HG03558 (cell line): Measurements from ENCODE around the gene VSTM2B.
"Not testable (repeated sequence)": the region's sequence is repeated elsewhere in the genome, so short reads cannot be mapped to it uniquely, and the experiment has no call there.

Experiments
- ATAC-seq: cut with Tn5 transposase; IDR thresholded peaks from one replicate; pipeline ENCODE4 v1.9.1; 2021; ENCODE audit warnings: moderate number of reproducible peaks; ENCODE audit not compliant: unreplicated experiment; ENCODE audit errors: extremely low read depth

Gene VSTM2B

GRCh38 chr19:29525901-29526729, at the start of gene VSTM2B:
VSTM2B (plus strand) TSS chr19:29525994; CDS start chr19:29526584, 590 bp downstream.
- no peak for ATAC-seq

- ATAC-seq = no peak
Observed at GRCh38 chr19:29476528-29476927, 49.3 kb upstream of the VSTM2B start.

GRCh38 chr19:29477831-29478577, 47.8 kb upstream of the VSTM2B start:
- no peak for ATAC-seq

- no peak for ATAC-seq
Observed at GRCh38 chr19:29478578-29479565, 46.9 kb upstream of the VSTM2B start.

GRCh38 chr19:29479941-29480340, 45.9 kb upstream of the VSTM2B start:
- ATAC-seq = no peak

- no peak for ATAC-seq
Observed at GRCh38 chr19:29480507-29480906, 45.3 kb upstream of the VSTM2B start.

GRCh38 chr19:29482855-29483640, 42.7 kb upstream of the VSTM2B start:
- no peak for ATAC-seq

GRCh38 chr19:29483641-29483920, 42.2 kb upstream of the VSTM2B start:
- ATAC-seq = no peak

GRCh38 chr19:29483944-29484581, 41.7 kb upstream of the VSTM2B start:
- no peak for ATAC-seq

GRCh38 chr19:29484876-29485275, 40.9 kb upstream of the VSTM2B start:
- no peak for ATAC-seq

GRCh38 chr19:29485293-29485692, 40.5 kb upstream of the VSTM2B start:
- ATAC-seq = no peak

- ATAC-seq = not testable (repeated sequence)
Observed at GRCh38 chr19:29486961-29487360, 38.8 kb upstream of the VSTM2B start.

GRCh38 chr19:29487432-29487831, 38.4 kb upstream of the VSTM2B start:
- ATAC-seq = no peak

- no peak for ATAC-seq
Observed at GRCh38 chr19:29488316-29488715, 37.5 kb upstream of the VSTM2B start.

GRCh38 chr19:29489172-29489951, 36.4 kb upstream of the VSTM2B start:
- ATAC-seq = no peak

GRCh38 chr19:29491491-29491890, 34.3 kb upstream of the VSTM2B start:
- no peak for ATAC-seq

- no peak for ATAC-seq
Observed at GRCh38 chr19:29491995-29492577, 33.7 kb upstream of the VSTM2B start.

GRCh38 chr19:29492769-29493168, 33.0 kb upstream of the VSTM2B start:
- no peak for ATAC-seq
